MCF 10A (cell line): ENCODE results near the gene LRRC3. TPM values are rescaled to one million over a fixed set of nuclear protein-coding genes. Genes with fewer than 3 reads are reported as not detected.

ENCODE experiments used
- BruUV-seq: library from RNA; stranded (reverse); fragments of 400-500 nt; replicated peaks from 2 replicates; lab custom pipeline; 2021; lab: Mats Ljungman, UMichigan
- CTCF ChIA-PET: fragments of 300-600 bp; sonication (Branson Sonifier 250); formaldehyde crosslinking; extraction: SDS; loops from one replicate; lab custom pipeline; 2021; ENCODE audit warnings: antibody characterized with exemption, inconsistent platforms; lab: Yijun Ruan, JAX
- POLR2A ChIA-PET: fragments of 300-600, 350-650 bp; sonication (Branson Sonifier 250); formaldehyde crosslinking; extraction: SDS; loops from one replicate; lab custom pipeline; 2020; ENCODE audit warnings: antibody characterized with exemption, inconsistent platforms; lab: Yijun Ruan, JAX
- DNase-seq: peaks from one replicate; pipeline ENCODE4 v3.0.0-alpha.2; 2018; ENCODE audit not compliant: unreplicated experiment
- H3K27ac Mint-ChIP-seq: one replicate; pipeline ENCODE4 v1.8.0; 2022; ENCODE audit warnings: mild to moderate bottlenecking, low read depth, mixed read lengths; ENCODE audit not compliant: unreplicated experiment
- H3K27me3 Mint-ChIP-seq: one replicate; pipeline ENCODE4 v1.8.0; 2022; ENCODE audit warnings: mixed read lengths; ENCODE audit not compliant: insufficient read depth, unreplicated experiment
- H3K36me3 Mint-ChIP-seq: one replicate; pipeline ENCODE4 v1.8.0; 2022; ENCODE audit warnings: mild to moderate bottlenecking, moderate library complexity, mixed read lengths; ENCODE audit not compliant: insufficient read depth, unreplicated experiment
- H3K4me1 Mint-ChIP-seq: one replicate; pipeline ENCODE4 v1.8.0; 2022; ENCODE audit warnings: mixed read lengths; ENCODE audit not compliant: insufficient read depth, unreplicated experiment
- H3K4me3 Mint-ChIP-seq: one replicate; pipeline ENCODE4 v1.8.0; 2022; ENCODE audit warnings: mild to moderate bottlenecking, moderate library complexity, mixed read lengths; ENCODE audit not compliant: unreplicated experiment
- H3K9me3 Mint-ChIP-seq: one replicate; pipeline ENCODE4 v1.8.0; 2022; ENCODE audit warnings: mixed read lengths; ENCODE audit not compliant: unreplicated experiment
- CTCF ChIP-seq: fragments of 200-600 bp; IDR thresholded peaks from one replicate; pipeline ENCODE4 v1.8.0; 2022; ENCODE audit warnings: antibody characterized with exemption, mild to moderate bottlenecking; ENCODE audit not compliant: unreplicated experiment
- intact Hi-C: fragments of 100-400 bp; cut with micrococcal nuclease; formaldehyde crosslinking; loops from 2 replicates; pipeline ENCODE4 v1.14.1; 2022
- total RNA-seq: library from RNA; stranded (reverse); gene quantifications from 2 replicates; pipeline ENCODE4 v1.2.3, GENCODE V29; 2022

Gene LRRC3
- total RNA-seq, 1 experiment from 2014 or later = not detected

GRCh38 chr21:44503901-44504399 is 48.6 kb downstream of the LRRC3 start:
- ChIA-PET POLR2A (interaction anchor here (0.6 kb wide), 1 partner anchor 14 kb away, joined by 3 read pairs; no protein-coding TSS in a partner anchor), CTCF (interaction anchor here (0.7 kb wide), 1 partner anchor 179 kb away, joined by 3 read pairs; no protein-coding TSS in a partner anchor)
- Mint-ChIP-seq H3K9me3 (no peaks in the 10 kb centered on the region), H3K27ac (no peak overlapping the region), H3K4me1 (no peaks in the 10 kb centered on the region), H3K27me3 (peaks cover 10% of the 10 kb centered on the region), H3K4me3 (no peak overlapping the region), H3K36me3 (no peaks in the 10 kb centered on the region)
- no TSS peak for BruUV-seq
- DNase-seq = no peak
- intact Hi-C loops = no loop called here
- TF ChIP-seq CTCF = no peak

- no TSS peak for BruUV-seq
- POLR2A ChIA-PET = no interaction called here
- Mint-ChIP-seq H3K36me3 (no peaks in the 10 kb centered on the region), H3K27ac (no peak overlapping the region), H3K27me3 (peaks cover 11% of the 10 kb centered on the region), H3K4me3 (no peak overlapping the region), H3K9me3 (no peaks in the 10 kb centered on the region), H3K4me1 (peaks cover 6% of the 10 kb centered on the region)
- intact Hi-C loops = no loop called here
- TF ChIP-seq CTCF = no peak
- CTCF ChIA-PET = interaction anchor here (0.6 to 1.7 kb wide), 4 partner anchors 190 to 295 kb away, joined by 3 to 5 read pairs (median 4); no protein-coding TSS in a partner anchor
- DNase-seq = no peak
These were observed 50.5 kb downstream of the LRRC3 start for GRCh38 chr21:44505673-44506278.

GRCh38 chr21:44506279-44507255 is 51.3 kb downstream of the LRRC3 start:
- Mint-ChIP-seq H3K9me3 (no peaks in the 10 kb centered on the region), H3K27me3 (peaks cover 17% of the 10 kb centered on the region), H3K4me1 (peaks cover 6% of the 10 kb centered on the region), H3K4me3 (no peak overlapping the region), H3K27ac (no peak overlapping the region), H3K36me3 (no peaks in the 10 kb centered on the region)
- no peak for DNase-seq
- BruUV-seq = no TSS peak
- intact Hi-C loops = no loop called here
- POLR2A ChIA-PET = no interaction called here
- TF ChIP-seq CTCF = no peak
- CTCF ChIA-PET = interaction anchor here (0.6 to 1.7 kb wide), 3 partner anchors 236 to 294 kb away, joined by 3 to 5 read pairs (median 4); no protein-coding TSS in a partner anchor
